Epithelial cell of esophagus (primary cell): ENCODE measurements around the gene MTREX.

Experiments used
- DNase-seq: peaks from one replicate; pipeline ENCODE4 v3.0.0; 2010; ENCODE audit warnings: low read depth
- H3K4me3 ChIP-seq: 2 replicates; pipeline ENCODE4 v1.5.1; 2011; ENCODE audit warnings: mild to moderate bottlenecking, low read length, control low read depth
- CTCF ChIP-seq: IDR thresholded peaks from 2 replicates; pipeline ENCODE4 v1.5.1; 2011; ENCODE audit warnings: low read depth, mild to moderate bottlenecking, low read length, control low read depth, inconsistent platforms; ENCODE audit not compliant: insufficient read depth; ENCODE audit errors: missing control alignments

MTREX gene

GRCh38 chr5:55338092-55338613 lies 30.4 kb downstream of the MTREX start:
- TF ChIP-seq CTCF = no peak
- no peak overlapping the region for H3K4me3 ChIP-seq
- no peak for DNase-seq

GRCh38 chr5:55338810-55339243 lies 31.0 kb downstream of the MTREX start:
- DNase-seq = no peak
- no peak overlapping the region for H3K4me3 ChIP-seq
- TF ChIP-seq CTCF = no peak

- no peak for TF ChIP-seq CTCF
- H3K4me3 ChIP-seq = no peak overlapping the region
- no peak for DNase-seq
These were observed 35.3 kb downstream of the MTREX start for GRCh38 chr5:55343107-55343506.

GRCh38 chr5:55343609-55344008 lies 35.8 kb downstream of the MTREX start:
- no peak for DNase-seq
- no peak overlapping the region for H3K4me3 ChIP-seq
- no peak for TF ChIP-seq CTCF

- peak; percentile 70 for DNase-seq
- peak; percentile 88 for TF ChIP-seq CTCF
- no peak overlapping the region for H3K4me3 ChIP-seq
These were observed 36.7 kb downstream of the MTREX start for GRCh38 chr5:55344392-55344992.

GRCh38 chr5:55345327-55345726 lies 37.5 kb downstream of the MTREX start:
- TF ChIP-seq CTCF = no peak
- DNase-seq = no peak
- H3K4me3 ChIP-seq = no peak overlapping the region

GRCh38 chr5:55347786-55348185 lies 40.0 kb downstream of the MTREX start:
- TF ChIP-seq CTCF = no peak
- no peak overlapping the region for H3K4me3 ChIP-seq
- DNase-seq = peak; percentile 13
